HEK293T (cell line): Measurements from ENCODE around the gene CDK13.

Experiments used
- CTCF ChIA-PET: fragments of 350-600 bp; formaldehyde crosslinking; extraction: SDS; loops from one replicate; lab custom pipeline; 2021; ENCODE audit warnings: antibody characterized with exemption, inconsistent platforms; lab: Yijun Ruan, JAX
- POLR2A ChIA-PET: fragments of 350-600 bp; formaldehyde crosslinking; extraction: SDS; loops from one replicate; lab custom pipeline; 2020; ENCODE audit warnings: antibody characterized with exemption, inconsistent platforms; lab: Yijun Ruan, JAX
- DNase-seq: peaks from one replicate; pipeline ENCODE4 v3.0.0; 2012; ENCODE audit warnings: mixed read lengths; ENCODE audit errors: extremely low spot score
- ARNT ChIP-seq: fragments of 450-650 bp; IDR thresholded peaks from 2 replicates; pipeline ENCODE4 v1.6.1; 2017; ENCODE audit warnings: mild to moderate bottlenecking
- BHLHE40 ChIP-seq: fragments of 450-650 bp; IDR thresholded peaks from 2 replicates; pipeline ENCODE4 v1.6.1; 2016; ENCODE audit warnings: mild to moderate bottlenecking, moderate library complexity, borderline replicate concordance
- CTBP1 ChIP-seq: fragments of 450-650 bp; IDR thresholded peaks from 2 replicates; pipeline ENCODE4 v1.6.1; 2016; ENCODE audit warnings: borderline replicate concordance
- ELF4 ChIP-seq: fragments of 450-650 bp; IDR thresholded peaks from 2 replicates; pipeline ENCODE4 v1.6.1; 2017; ENCODE audit warnings: antibody characterized with exemption
- FOXA1 ChIP-seq: fragments of 450-650 bp; IDR thresholded peaks from 2 replicates; pipeline ENCODE4 v1.6.1; 2016; ENCODE audit warnings: mild to moderate bottlenecking
- FOXK2 ChIP-seq: fragments of 450-650 bp; IDR thresholded peaks from 2 replicates; pipeline ENCODE4 v1.6.1; 2016; ENCODE audit warnings: mild to moderate bottlenecking
- FOXM1 ChIP-seq: fragments of 450-650 bp; IDR thresholded peaks from 2 replicates; pipeline ENCODE4 v1.6.1; 2017; ENCODE audit warnings: mild to moderate bottlenecking, borderline replicate concordance
- HDGF ChIP-seq: fragments of 450-650 bp; IDR thresholded peaks from 2 replicates; pipeline ENCODE4 v1.6.1; 2017; ENCODE audit warnings: antibody characterized with exemption, borderline replicate concordance
- L3MBTL2 ChIP-seq: fragments of 450-650 bp; conservative IDR thresholded peaks from 2 replicates; pipeline ENCODE4 v1.6.1; 2016; ENCODE audit warnings: mild to moderate bottlenecking
- LEF1 ChIP-seq: fragments of 450-650 bp; IDR thresholded peaks from 2 replicates; pipeline ENCODE4 v1.6.1; 2017; ENCODE audit warnings: mild to moderate bottlenecking, borderline replicate concordance
- NFRKB ChIP-seq: fragments of 450-650 bp; IDR thresholded peaks from 2 replicates; pipeline ENCODE4 v1.6.1; 2016; ENCODE audit warnings: mild to moderate bottlenecking, moderate library complexity
- SP1 ChIP-seq: fragments of 450-650 bp; IDR thresholded peaks from 2 replicates; pipeline ENCODE4 v1.6.1; 2017
- SUZ12 ChIP-seq: fragments of 450-650 bp; IDR thresholded peaks from 2 replicates; pipeline ENCODE4 v1.6.1; 2016; ENCODE audit warnings: mild to moderate bottlenecking
- TARDBP ChIP-seq: fragments of 450-650 bp; IDR thresholded peaks from 2 replicates; pipeline ENCODE4 v1.6.1; 2016
- ZNF384 ChIP-seq: fragments of 450-650 bp; IDR thresholded peaks from 2 replicates; pipeline ENCODE4 v1.6.1; 2016
- TF ChIP-seq, protein P1 (sequence below): fragments of 450-650 bp; IDR thresholded peaks from 2 replicates; pipeline ENCODE4 v1.6.1; 2016

Gene CDK13

GRCh38 chr7:39979406-39980073 lies 29.5 kb downstream of the CDK13 start:
- ChIA-PET POLR2A (no interaction called here), CTCF (no interaction called here)
- DNase-seq = no peak
- TF ChIP-seq FOXK2 (no peak), NFRKB (no peak), TARDBP (no peak), SUZ12 (no peak), FOXA1 (no peak), CTBP1 (no peak), FOXM1 (no peak), L3MBTL2 (no peak), ZNF384 (no peak), HDGF (no peak), LEF1 (no peak), ARNT (no peak), SP1 (no peak), ELF4 (no peak), BHLHE40 (no peak)
- TF ChIP-seq, protein P1, sequence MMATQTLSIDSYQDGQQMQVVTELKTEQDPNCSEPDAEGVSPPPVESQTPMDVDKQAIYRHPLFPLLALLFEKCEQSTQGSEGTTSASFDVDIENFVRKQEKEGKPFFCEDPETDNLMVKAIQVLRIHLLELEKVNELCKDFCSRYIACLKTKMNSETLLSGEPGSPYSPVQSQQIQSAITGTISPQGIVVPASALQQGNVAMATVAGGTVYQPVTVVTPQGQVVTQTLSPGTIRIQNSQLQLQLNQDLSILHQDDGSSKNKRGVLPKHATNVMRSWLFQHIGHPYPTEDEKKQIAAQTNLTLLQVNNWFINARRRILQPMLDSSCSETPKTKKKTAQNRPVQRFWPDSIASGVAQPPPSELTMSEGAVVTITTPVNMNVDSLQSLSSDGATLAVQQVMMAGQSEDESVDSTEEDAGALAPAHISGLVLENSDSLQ = no peak

- TF ChIP-seq FOXA1 (no peak), FOXM1 (no peak), L3MBTL2 (no peak), HDGF (no peak), ELF4 (no peak), FOXK2 (no peak), ZNF384 (no peak), SUZ12 (no peak), TARDBP (no peak), ARNT (no peak), SP1 (no peak), NFRKB (no peak), BHLHE40 (no peak)
- TF ChIP-seq, protein P1 = no peak
- ChIA-PET POLR2A (no interaction called here), CTCF (no interaction called here)
- DNase-seq = no peak
Measured at GRCh38 chr7:39985398-39985918, 35.4 kb downstream of the CDK13 start.

- no peak for DNase-seq
- TF ChIP-seq SUZ12 (no peak), BHLHE40 (no peak), CTBP1 (no peak), FOXK2 (no peak), HDGF (no peak), TARDBP (no peak), FOXA1 (no peak), NFRKB (no peak)
- ChIA-PET CTCF (no interaction called here), POLR2A (no interaction called here)
Measured at GRCh38 chr7:39987641-39988347, 37.7 kb downstream of the CDK13 start.

- POLR2A ChIA-PET = no interaction called here
- CTCF ChIA-PET = no interaction called here
- no peak for DNase-seq
- TF ChIP-seq CTBP1 (no peak), HDGF (no peak), ZNF384 (no peak), BHLHE40 (no peak), FOXA1 (no peak), ARNT (no peak), SUZ12 (no peak)
- TF ChIP-seq, protein P1 = no peak
Measured at GRCh38 chr7:40000734-40001315, 50.8 kb downstream of the CDK13 start.

GRCh38 chr7:40001649-40002048 lies 51.6 kb downstream of the CDK13 start:
- POLR2A ChIA-PET = no interaction called here
- CTCF ChIA-PET = no interaction called here
- DNase-seq = no peak
- no peak for TF ChIP-seq FOXA1
- no peak for TF ChIP-seq NFRKB
- no peak for TF ChIP-seq LEF1
- TF ChIP-seq BHLHE40 = no peak
- TF ChIP-seq ZNF384 = no peak
- no peak for TF ChIP-seq TARDBP
- TF ChIP-seq, protein P1 = no peak
- TF ChIP-seq L3MBTL2 = no peak
- no peak for TF ChIP-seq FOXM1
- TF ChIP-seq ARNT = no peak
- no peak for TF ChIP-seq CTBP1
- no peak for TF ChIP-seq SUZ12
- TF ChIP-seq FOXK2 = no peak
- no peak for TF ChIP-seq ELF4
- TF ChIP-seq SP1 = no peak
- TF ChIP-seq HDGF = no peak
